HG02678 (cell line): ENCODE data around the gene BRD1.
"Not testable (repeated sequence)": the region's sequence is repeated elsewhere in the genome, so short reads cannot be mapped to it uniquely, and the experiment has no call there.

ENCODE experiments used
- ATAC-seq: cut with Tn5 transposase; IDR thresholded peaks from one replicate; pipeline ENCODE4 v1.9.1; 2021; ENCODE audit warnings: mild to moderate bottlenecking, moderate library complexity; ENCODE audit not compliant: unreplicated experiment

The BRD1 gene

DNA sequence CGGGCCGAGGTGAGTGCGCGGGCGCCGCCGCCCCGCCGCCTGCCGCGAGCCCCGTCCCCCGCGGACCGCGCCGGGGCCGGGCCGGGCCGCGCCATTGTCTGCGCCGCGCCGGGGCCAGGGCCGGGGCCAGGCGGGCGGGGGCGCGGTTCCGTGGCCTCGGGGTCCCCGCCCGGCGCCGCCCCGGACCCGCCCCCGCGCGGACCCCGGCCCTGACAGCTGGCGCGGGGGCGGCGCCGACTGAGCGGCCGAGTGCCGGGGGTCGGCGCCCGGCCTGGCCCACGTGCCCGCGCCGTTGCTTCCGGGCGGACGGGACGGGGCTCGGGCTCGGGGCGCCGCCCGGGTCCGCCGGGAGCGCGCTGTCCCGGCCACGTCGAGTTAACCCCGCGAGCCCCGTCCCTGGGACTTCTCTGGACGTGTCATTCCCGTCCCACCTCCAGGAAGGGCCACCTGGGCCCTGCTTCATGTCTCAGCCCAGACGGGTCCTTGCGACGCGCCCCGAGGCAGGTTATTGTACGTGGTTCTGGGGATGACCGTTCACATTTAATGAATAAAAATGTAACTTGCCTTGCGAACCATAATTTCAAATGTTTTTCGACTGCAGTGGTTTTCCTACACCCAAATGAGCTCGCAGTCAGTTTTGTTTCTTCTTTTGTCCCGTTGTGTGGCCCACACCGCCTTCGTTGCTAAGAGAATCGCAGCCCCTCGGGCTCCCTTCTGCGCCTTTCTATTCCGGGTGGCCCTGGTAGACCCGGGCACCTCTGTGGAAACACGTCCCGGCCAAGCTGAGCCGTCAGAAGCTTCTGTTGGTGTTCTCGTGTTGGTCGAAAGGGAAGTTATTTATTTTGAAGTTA lies 26.5 kb upstream of the BRD1 start:
- peak; percentile 35 for ATAC-seq

GRCh38 chr22:49852898-49853894 lies 25.5 kb upstream of the BRD1 start, which contains the start of gene ZBED4:
ZBED4 (plus strand) TSS chr22:49853844; CDS start chr22:49883663, 29,819 bp downstream.
- ATAC-seq, result peak; percentile 78

DNA sequence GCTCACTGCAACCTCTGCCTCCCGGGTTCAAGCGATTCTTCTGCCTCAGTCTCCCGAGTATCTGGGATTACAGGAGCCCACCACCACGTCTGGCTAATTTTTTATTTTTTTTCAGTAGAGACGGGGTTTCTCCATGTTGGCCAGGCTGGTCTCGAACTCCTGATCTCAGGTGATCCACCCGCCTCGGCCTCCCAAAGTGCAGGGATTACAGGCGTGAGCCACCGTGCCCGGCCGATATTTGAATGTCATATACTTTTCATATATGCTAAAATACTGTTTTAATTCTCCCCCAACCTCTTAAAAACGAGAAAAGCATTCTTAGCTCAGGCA lies 24.9 kb upstream of the BRD1 start:
- ATAC-seq, result not testable (repeated sequence)

- no peak for ATAC-seq
Measured at GRCh38 chr22:49850959-49851802, 23.5 kb upstream of the BRD1 start.

DNA sequence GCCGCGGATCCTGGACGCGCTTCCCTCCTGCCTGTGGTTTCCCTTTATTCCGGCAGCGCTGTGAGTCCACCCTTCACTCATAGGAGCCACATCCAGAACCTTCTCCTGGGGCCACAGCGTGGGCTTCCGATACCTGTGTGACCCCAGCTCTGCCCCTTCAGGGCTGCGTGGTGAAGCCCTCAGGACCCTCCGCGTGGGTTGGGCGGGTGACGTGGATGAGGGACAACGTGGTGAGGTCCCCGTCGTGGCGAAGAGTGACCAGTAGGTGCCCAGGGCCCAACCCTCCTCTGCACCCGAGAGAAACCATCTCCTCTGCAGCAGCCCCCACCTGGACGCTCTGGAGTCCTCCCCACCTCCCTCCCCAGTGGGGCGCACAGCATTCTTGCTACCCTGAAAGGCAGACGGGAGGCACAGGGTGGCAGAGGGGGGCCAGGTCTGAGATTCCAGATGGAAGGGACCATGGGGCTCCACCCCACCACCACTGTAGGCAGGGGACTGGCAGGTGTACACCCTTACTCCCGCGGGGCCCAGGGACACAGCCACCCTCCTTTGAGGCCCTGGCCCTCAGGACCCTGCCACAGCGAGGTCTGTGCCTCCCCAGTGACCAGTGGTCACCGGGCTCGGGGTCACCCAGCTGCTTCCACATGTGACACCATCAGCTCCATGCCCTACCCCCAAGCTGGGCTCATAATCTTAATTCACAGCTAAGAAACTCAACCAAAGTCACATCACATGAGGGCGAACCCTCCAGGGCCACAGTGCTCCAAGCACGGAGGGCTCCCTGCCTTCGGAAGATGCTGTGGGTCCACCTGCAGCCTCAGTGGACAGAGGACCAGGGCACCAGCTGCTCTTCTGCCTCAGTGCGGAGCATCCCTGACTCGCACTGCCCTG lies 22.6 kb upstream of the BRD1 start:
- ATAC-seq, result no peak

DNA sequence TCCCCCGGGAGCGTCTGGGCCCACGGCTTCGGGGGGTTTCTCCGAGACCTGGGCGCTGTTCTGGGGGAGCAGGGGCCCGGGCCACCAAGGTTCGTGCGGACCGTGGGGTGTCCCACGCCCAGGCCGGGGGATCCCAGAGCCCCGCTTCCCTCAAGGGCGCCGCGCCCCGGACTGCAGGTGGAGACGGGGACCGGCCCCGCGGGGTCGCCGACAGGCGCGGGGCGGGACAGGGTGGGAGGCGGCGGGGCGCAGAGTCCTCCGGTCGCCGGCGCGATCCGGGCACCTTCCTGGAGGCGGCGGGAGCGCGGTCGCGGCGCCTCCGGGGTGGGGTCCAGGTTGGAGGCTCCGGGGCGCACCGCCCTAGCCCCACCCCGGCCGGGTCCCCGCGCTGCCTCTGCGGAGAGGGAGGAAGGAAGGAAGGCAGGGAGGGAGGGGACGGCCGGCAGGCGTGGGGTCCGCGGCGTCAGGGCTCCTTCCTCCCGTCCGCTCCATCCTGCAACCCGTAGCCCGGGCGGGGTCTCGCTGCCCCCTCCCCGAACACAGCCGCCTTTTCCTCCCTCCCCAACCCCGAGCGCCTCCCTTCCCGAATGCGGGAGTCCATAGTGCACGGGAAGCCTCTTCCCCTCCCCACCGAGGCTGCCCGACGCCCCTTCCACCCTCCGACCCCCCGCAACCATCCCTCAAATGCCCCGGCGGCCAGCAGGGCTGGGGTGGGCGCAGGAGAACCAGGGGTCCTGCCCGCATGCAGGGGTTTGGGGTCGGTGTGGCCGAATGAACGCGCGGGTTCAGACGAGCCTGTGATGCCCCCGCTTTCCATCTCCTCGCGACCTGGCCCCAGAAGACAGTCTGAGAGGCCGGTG lies 21.7 kb upstream of the BRD1 start:
- no peak for ATAC-seq

GRCh38 chr22:49848690-49849160 lies 21.1 kb upstream of the BRD1 start:
- ATAC-seq, result no peak

DNA sequence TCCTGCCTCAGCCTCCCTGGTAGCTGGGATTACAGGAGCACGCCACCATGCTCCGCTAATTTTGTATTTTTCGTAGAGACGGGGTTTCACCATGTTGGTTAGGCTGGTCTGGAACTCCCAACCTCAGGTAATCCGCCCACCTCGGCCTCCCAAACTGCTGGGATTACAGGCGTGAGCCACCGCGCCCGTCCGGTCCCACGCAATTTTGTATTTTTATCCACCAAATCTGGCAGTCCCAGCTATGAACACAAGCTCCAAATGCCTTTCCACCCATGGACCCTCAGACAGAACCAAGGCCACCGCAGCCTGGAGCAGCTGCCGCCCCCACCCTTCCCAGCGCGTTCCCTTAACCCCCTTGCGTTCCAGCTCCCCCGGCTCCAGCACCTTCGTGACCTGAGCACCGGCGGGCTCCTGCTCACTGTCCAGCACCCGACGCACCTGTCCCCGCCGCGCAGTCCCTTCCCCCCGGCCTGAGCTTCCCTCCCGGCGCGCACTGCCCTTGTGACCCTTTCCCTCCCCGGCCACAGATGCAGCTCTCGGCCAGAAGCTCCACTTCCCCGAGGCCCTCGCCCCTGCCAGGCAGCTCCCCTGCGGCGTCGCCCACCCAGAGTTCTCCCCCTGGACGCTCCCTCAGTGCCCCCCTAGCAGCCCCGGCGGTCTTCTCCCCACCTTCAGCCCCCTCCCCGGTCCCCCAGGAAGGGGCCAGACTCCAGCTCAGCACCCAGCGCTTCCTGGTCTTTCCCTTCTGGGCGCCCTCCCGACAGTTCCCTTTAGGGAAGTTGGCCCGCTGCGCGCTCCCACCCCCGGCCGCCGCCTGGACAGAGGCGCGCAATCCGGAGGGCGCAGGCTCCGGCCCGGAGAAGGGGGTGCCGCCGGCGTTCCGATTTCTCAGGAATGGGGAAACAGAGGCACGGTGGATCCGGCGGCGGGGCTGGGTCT lies 20.3 kb upstream of the BRD1 start:
- ATAC-seq, result no peak

DNA sequence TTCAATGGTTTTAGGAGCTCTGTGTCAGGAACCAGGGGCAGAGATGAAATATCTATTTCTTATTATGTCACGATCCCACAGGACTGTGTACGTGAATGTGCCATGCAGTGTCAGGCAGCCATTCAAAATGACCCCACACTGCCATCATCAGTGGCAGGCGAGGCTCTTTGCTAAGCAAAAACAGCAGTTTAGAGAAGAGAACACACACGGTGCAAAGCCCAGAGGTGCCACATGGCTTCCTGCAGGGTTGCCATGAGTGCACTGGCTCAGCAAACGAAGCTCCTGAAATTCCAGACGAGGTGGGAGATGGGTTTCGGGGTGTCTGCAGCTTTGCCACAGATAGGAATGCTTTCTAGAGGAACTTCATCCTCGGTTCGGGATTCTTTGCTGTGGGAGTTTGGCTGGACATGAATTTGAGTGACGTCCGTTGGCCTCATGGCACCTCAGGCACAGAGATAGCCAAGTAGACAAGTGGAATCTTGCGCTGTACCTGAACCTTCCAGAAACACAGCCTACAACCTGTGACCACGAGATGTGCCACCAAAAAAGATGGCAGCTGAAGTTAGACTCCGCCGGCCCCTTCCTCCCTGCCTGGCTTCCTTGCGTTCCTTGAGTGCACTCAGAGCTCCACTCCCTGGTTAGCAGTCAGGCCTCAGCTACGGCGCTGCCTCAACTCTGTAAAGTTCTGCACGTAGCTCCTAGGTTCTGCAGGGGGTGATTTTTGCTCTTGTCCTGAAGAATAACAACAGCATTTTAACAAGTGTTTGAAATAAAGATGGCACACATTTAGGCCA lies 18.2 kb upstream of the BRD1 start:
- no peak for ATAC-seq

DNA sequence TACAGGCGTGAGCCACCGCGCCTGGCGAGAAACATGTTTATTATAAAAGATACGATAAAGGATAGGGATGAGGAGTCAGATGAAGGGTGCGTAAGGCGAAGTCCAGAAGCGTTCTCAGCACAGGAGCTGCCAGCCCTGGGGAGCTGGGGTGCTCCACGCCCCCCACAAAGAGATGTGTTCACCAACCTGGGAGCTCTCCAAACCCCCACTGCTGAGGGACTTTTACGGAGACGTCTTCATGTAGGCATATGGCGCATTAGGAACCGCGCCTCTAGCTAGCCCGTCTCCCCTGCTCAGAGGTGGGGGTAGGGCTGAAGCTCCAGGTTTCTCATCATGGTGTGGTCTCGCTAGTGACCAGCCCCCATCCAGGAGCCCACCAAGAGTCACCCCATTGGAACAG lies 17.6 kb upstream of the BRD1 start:
- ATAC-seq, result no peak

- no peak for ATAC-seq
Measured at GRCh38 chr22:49838771-49839717, 11.4 kb upstream of the BRD1 start.

DNA sequence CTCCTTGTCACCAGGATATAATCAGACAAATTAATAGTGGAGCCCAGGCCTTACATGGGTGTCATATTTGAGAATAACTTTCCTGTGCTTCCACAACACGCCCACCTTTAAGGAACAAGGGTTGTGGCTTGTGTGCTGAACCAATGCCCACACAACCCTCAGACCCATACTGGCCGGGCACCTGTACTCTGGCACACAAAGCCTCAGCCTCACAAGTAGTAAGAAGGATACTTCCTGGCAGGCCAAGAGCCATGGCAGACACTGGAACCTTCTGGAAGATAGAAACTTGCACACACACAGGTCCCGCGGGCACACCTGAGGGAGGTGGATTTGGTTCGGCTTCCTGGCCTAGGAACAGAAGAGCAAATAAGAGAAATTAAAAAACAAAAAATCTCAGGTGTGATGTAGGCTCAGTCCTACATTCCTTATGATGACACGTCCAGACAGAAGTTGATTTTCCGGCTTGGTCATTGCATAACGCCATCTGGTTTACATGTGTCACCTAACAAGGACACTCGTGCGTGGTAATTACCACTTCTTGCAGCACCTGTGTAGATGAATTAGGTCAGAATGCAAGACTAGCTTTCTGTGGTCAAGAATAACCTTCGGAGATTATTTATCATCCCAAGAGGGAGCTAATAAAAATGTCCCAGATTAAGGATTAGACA lies 5.8 kb upstream of the BRD1 start:
- no peak for ATAC-seq

- ATAC-seq, result no peak
Measured at GRCh38 chr22:49829044-49829853, 1.6 kb upstream of the BRD1 start.

- no peak for ATAC-seq
Measured at GRCh38 chr22:49828599-49828965, 909 bp upstream of the BRD1 start.
